Skeletal muscle tissue (tissue), 4 donors: ENCODE results near the gene PRR3. TPM values are rescaled to one million over a fixed set of nuclear protein-coding genes. Genes with fewer than 3 reads are reported as not detected.
A peak's percentile ranks its signal among the peaks of the same experiment; 100 is the strongest.

Source experiments
- H3K27ac ChIP-seq: one replicate; pipeline ENCODE4 v1.7.0; 2013; ENCODE audit warnings: mild to moderate bottlenecking, low read depth, low read length, inconsistent platforms
- H3K27me3 ChIP-seq, 3 donors: one replicate each; pipeline ENCODE4 v1.7.0; 2013; ENCODE audit warnings: low read length in 3 of 3; ENCODE audit not compliant: control insufficient read depth in 3 of 3, insufficient read depth in 3 of 3
- H3K36me3 ChIP-seq, 3 donors: one replicate each; pipeline ENCODE4 v1.7.0; 2013; ENCODE audit warnings: low read length in 3 of 3; ENCODE audit not compliant: control insufficient read depth in 3 of 3, insufficient read depth in 3 of 3
- H3K4me1 ChIP-seq, 3 donors: one replicate each; pipeline ENCODE4 v1.7.0; 2013; ENCODE audit warnings: low read length in 3 of 3, mild to moderate bottlenecking in 3 of 3; ENCODE audit not compliant: control insufficient read depth in 3 of 3, insufficient read depth in 3 of 3
- H3K4me3 ChIP-seq, 3 donors: one replicate each; pipeline ENCODE4 v1.7.0; 2013; ENCODE audit warnings: low read length in 3 of 3
- H3K9ac ChIP-seq, 3 donors: one replicate each; pipeline ENCODE4 v1.7.0; 2013; ENCODE audit warnings: low read length in 3 of 3, mild to moderate bottlenecking in 3 of 3, moderate library complexity in 2 of 3, low read depth in 1 of 3
- H3K9me3 ChIP-seq, 3 donors: one replicate each; pipeline ENCODE4 v1.7.0; 2013; ENCODE audit warnings: low read length in 3 of 3; ENCODE audit not compliant: control insufficient read depth in 3 of 3
- total RNA-seq: library from RNA; depleted of rRNA; stranded (reverse); fragments of >200 nt; gene quantifications from one replicate; pipeline ENCODE4 v1.2.3, GENCODE V29; 2014
- donor health status: Osteomylitis.

Gene PRR3
- total RNA-seq, 1 donor from 2014 or later: 3.7 TPM

GRCh38 chr6:30554962-30555815, 1.9 kb upstream of the PRR3 start:
- Histone ChIP-seq H3K27ac (peak overlapping the region; percentile 93), H3K4me1 (peaks cover 15 to 31% (median 19%) of the 10 kb centered on the region in 3 donors), H3K9ac (peak overlapping the region; percentile 84 to 96 (median 95)), H3K9me3 (no peaks in the 10 kb centered on the region), H3K27me3 (no peaks in the 10 kb centered on the region), H3K36me3 (peaks cover 21 to 44% (median 39%) of the 10 kb centered on the region in 3 donors), H3K4me3 (peak overlapping the region; percentile 93 to 99 (median 99))

- H3K9me3 ChIP-seq: no peaks in the 10 kb centered on the region
- H3K36me3 ChIP-seq: peaks cover 19 to 39% (median 36%) of the 10 kb centered on the region in 3 donors
- H3K4me1 ChIP-seq: peaks cover 15 to 31% (median 19%) of the 10 kb centered on the region in 3 donors
These were observed 1.4 kb upstream of the PRR3 start for GRCh38 chr6:30555816-30556065.

GRCh38 chr6:30556066-30556905, 809 bp upstream of the PRR3 start, which contains the start of gene GNL1:
Gene GNL1 (minus strand): TSS chr6:30556489. CDS start chr6:30556203, 286 bp downstream.
- Histone ChIP-seq H3K4me1 (peaks cover 15 to 31% (median 19%) of the 10 kb centered on the region in 3 donors), H3K27ac (peak within 1 kb of the TSS; percentile 93), H3K36me3 (peaks cover 14 to 34% (median 30%) of the 10 kb centered on the region in 3 donors)

More at GRCh38 chr6:30555816-30556065, 1.4 kb upstream of the PRR3 start:
- Histone ChIP-seq H3K27me3 (no peaks in the 10 kb centered on the region), H3K27ac (peak overlapping the region; percentile 93), H3K9ac (peak overlapping the region; percentile 84 to 96 (median 95)), H3K4me3 (peak overlapping the region; percentile 93 to 99 (median 99))

GRCh38 chr6:30557683-30557981, 537 bp downstream of the PRR3 start:
- no peaks in the 10 kb centered on the region for H3K27me3 ChIP-seq
- H3K4me3 ChIP-seq: peak overlapping the region; percentile 93 to 99 (median 99)
- no peaks in the 10 kb centered on the region for H3K9me3 ChIP-seq
- peak overlapping the region; percentile 93 for H3K27ac ChIP-seq
- H3K9ac ChIP-seq: peak overlapping the region; percentile 84 to 96 (median 95)
- peaks cover 15 to 31% (median 19%) of the 10 kb centered on the region in 3 donors for H3K4me1 ChIP-seq
- peaks cover 19 to 29% (median 25%) of the 10 kb centered on the region in 3 donors for H3K36me3 ChIP-seq

More at GRCh38 chr6:30556066-30556905, 809 bp upstream of the PRR3 start, which contains the start of gene GNL1:
- Histone ChIP-seq H3K9me3 (no peaks in the 10 kb centered on the region), H3K9ac (peak within 1 kb of the TSS; percentile 84 to 96 (median 95)), H3K27me3 (no peaks in the 10 kb centered on the region), H3K4me3 (peak within 1 kb of the TSS; percentile 93 to 99 (median 99))

GRCh38 chr6:30560930-30561329, 3.8 kb downstream of the PRR3 start:
- no peaks in the 10 kb centered on the region for H3K27me3 ChIP-seq
- no peak overlapping the region for H3K4me3 ChIP-seq
- H3K27ac ChIP-seq: no peak overlapping the region
- H3K9ac ChIP-seq: no peak overlapping the region
- H3K4me1 ChIP-seq: peaks cover 9 to 17% (median 12%) of the 10 kb centered on the region in 3 donors
- peaks cover 7 to 10% (median 8%) of the 10 kb centered on the region in 3 donors for H3K36me3 ChIP-seq
- H3K9me3 ChIP-seq: no peaks in the 10 kb centered on the region

- Histone ChIP-seq H3K27ac (no peak overlapping the region), H3K27me3 (no peaks in the 10 kb centered on the region), H3K36me3 (peaks cover 7 to 10% (median 8%) of the 10 kb centered on the region in 3 donors), H3K9me3 (no peaks in the 10 kb centered on the region), H3K4me3 (no peak overlapping the region), H3K4me1 (peaks cover 4 to 5% (median 4%) of the 10 kb centered on the region in 3 donors), H3K9ac (no peak overlapping the region)
These were observed 5.7 kb downstream of the PRR3 start for GRCh38 chr6:30562470-30563425.

- Histone ChIP-seq H3K9ac (no peak overlapping the region), H3K4me3 (no peak overlapping the region), H3K36me3 (peaks cover 7 to 10% (median 8%) of the 10 kb centered on the region in 3 donors), H3K27me3 (no peaks in the 10 kb centered on the region), H3K9me3 (no peaks in the 10 kb centered on the region), H3K4me1 (no peaks in the 10 kb centered on the region), H3K27ac (no peak overlapping the region)
These were observed 7.0 kb downstream of the PRR3 start for GRCh38 chr6:30564114-30564513.

GRCh38 chr6:30565772-30566171, 8.7 kb downstream of the PRR3 start:
- no peaks in the 10 kb centered on the region for H3K27me3 ChIP-seq
- no peak overlapping the region for H3K4me3 ChIP-seq
- no peak overlapping the region for H3K27ac ChIP-seq
- no peak overlapping the region for H3K9ac ChIP-seq
- H3K36me3 ChIP-seq: peaks cover 7 to 10% (median 8%) of the 10 kb centered on the region in 3 donors
- peaks cover 9% of the 10 kb centered on the region in 3 donors for H3K4me1 ChIP-seq
- no peaks in the 10 kb centered on the region for H3K9me3 ChIP-seq

GRCh38 chr6:30568245-30568644, 11.2 kb downstream of the PRR3 start:
- no peaks in the 10 kb centered on the region for H3K9me3 ChIP-seq
- H3K27me3 ChIP-seq: no peaks in the 10 kb centered on the region
- no peak overlapping the region for H3K4me3 ChIP-seq
- peaks cover 0 to 3% (median 0%) of the 10 kb centered on the region in 3 donors for H3K36me3 ChIP-seq
- H3K27ac ChIP-seq: no peak overlapping the region
- H3K9ac ChIP-seq: no peak overlapping the region
- H3K4me1 ChIP-seq: peaks cover 22 to 33% (median 25%) of the 10 kb centered on the region in 3 donors
